ENCODE measurements around the gene DTNBP1.

DTNBP1 gene

GRCh38 chr6:15536198-15536955, 126.5 kb downstream of the DTNBP1 start:
- no peak for DNase-seq (ENCODE audit: low read depth in 4 of 4, low spot score in 1 of 4)

- no peak for DNase-seq (ENCODE audit: low read depth in 4 of 4, low spot score in 1 of 4)
Observed at GRCh38 chr6:15535495-15536197, 127.2 kb downstream of the DTNBP1 start.

- no peak for DNase-seq (ENCODE audit: low read depth in 4 of 4, low spot score in 1 of 4)
Observed at GRCh38 chr6:15534974-15535373, 127.9 kb downstream of the DTNBP1 start.

GRCh38 chr6:15533379-15534026, 129.3 kb downstream of the DTNBP1 start:
- DNase-seq (ENCODE audit: low read depth in 4 of 4, low spot score in 1 of 4), result no peak

GRCh38 chr6:15531973-15532372, 130.9 kb downstream of the DTNBP1 start:
- no peak for DNase-seq (ENCODE audit: low read depth in 4 of 4, low spot score in 1 of 4)

GRCh38 chr6:15530411-15530810, 132.4 kb downstream of the DTNBP1 start:
- DNase-seq (ENCODE audit: low read depth in 4 of 4, low spot score in 1 of 4), result no peak

GRCh38 chr6:15528870-15529269, 134.0 kb downstream of the DTNBP1 start:
- no peak for DNase-seq (ENCODE audit: low read depth in 4 of 4, low spot score in 1 of 4)

GRCh38 chr6:15527838-15528617, 134.8 kb downstream of the DTNBP1 start:
- no peak for DNase-seq (ENCODE audit: low read depth in 4 of 4, low spot score in 1 of 4)

- no peak for DNase-seq (ENCODE audit: low read depth in 4 of 4, low spot score in 1 of 4)
Observed at GRCh38 chr6:15526212-15526701, 136.6 kb downstream of the DTNBP1 start.

- no peak for DNase-seq (ENCODE audit: low read depth in 4 of 4, low spot score in 1 of 4)
Observed at GRCh38 chr6:15524861-15525401, 137.9 kb downstream of the DTNBP1 start.

- DNase-seq (ENCODE audit: low read depth in 4 of 4, low spot score in 1 of 4), result no peak
Observed at GRCh38 chr6:15523679-15524630, 138.9 kb downstream of the DTNBP1 start.

GRCh38 chr6:15522856-15523529, 139.8 kb downstream of the DTNBP1 start:
- DNase-seq (ENCODE audit: low read depth in 4 of 4, low spot score in 1 of 4), result no peak

GRCh38 chr6:15522427-15522826, 140.4 kb downstream of the DTNBP1 start:
- no peak for DNase-seq (ENCODE audit: low read depth in 4 of 4, low spot score in 1 of 4)

GRCh38 chr6:15522026-15522425, 140.8 kb downstream of the DTNBP1 start:
- DNase-seq (ENCODE audit: low read depth in 4 of 4, low spot score in 1 of 4), result no peak

- no peak for DNase-seq (ENCODE audit: low read depth in 4 of 4, low spot score in 1 of 4)
Observed at GRCh38 chr6:15521582-15521981, 141.2 kb downstream of the DTNBP1 start.

- DNase-seq (ENCODE audit: low read depth in 4 of 4, low spot score in 1 of 4), result no peak
Observed at GRCh38 chr6:15520626-15521203, 142.1 kb downstream of the DTNBP1 start.

- no peak for DNase-seq (ENCODE audit: low read depth in 4 of 4, low spot score in 1 of 4)
Observed at GRCh38 chr6:15519681-15520080, 143.1 kb downstream of the DTNBP1 start.

GRCh38 chr6:15518878-15519277, 143.9 kb downstream of the DTNBP1 start:
- no peak for DNase-seq (ENCODE audit: low read depth in 4 of 4, low spot score in 1 of 4)

- no peak for DNase-seq (ENCODE audit: low read depth in 4 of 4, low spot score in 1 of 4)
Observed at GRCh38 chr6:15518057-15518456, 144.8 kb downstream of the DTNBP1 start.
